GM23338 (cell line): ENCODE results near the gene PXDN.

Source experiments
- CREB1 ChIP-seq: fragments of 250-450 bp; sonication (Bioruptor Pico); IDR thresholded peaks from 2 replicates; pipeline ENCODE4 v1.5.0; 2020; ENCODE audit warnings: low read depth, mild to moderate bottlenecking, moderate library complexity
- CTCF ChIP-seq, 2 experiments: fragments of 200-600 bp in 1 of 2; sonication (generic) in 1 of 2; conservative IDR thresholded peaks; 2 replicates each; pipeline versions ENCODE4 v1.5.1 to v1.6.1; 2016 to 2017; ENCODE audit warnings: antibody characterized with exemption in 2 of 2, low read depth in 2 of 2, mild to moderate bottlenecking in 2 of 2, moderate library complexity in 1 of 2
- EZH2 ChIP-seq: fragments of 200-600 bp; sonication (generic); IDR thresholded peaks from one replicate; pipeline ENCODE4 v1.8.0; 2017; ENCODE audit warnings: antibody characterized with exemption, mild to moderate bottlenecking, low read depth; ENCODE audit not compliant: unreplicated experiment
- EZH2phosphoT487 ChIP-seq: fragments of 200-600 bp; sonication (generic); IDR thresholded peaks from one replicate; pipeline ENCODE4 v1.8.1; 2018; ENCODE audit warnings: antibody characterized with exemption; ENCODE audit not compliant: unreplicated experiment
- JUNB ChIP-seq: IDR thresholded peaks from one replicate; pipeline ENCODE4 v1.6.1; 2016; ENCODE audit warnings: antibody characterized with exemption; ENCODE audit not compliant: unreplicated experiment
- NANOG ChIP-seq: IDR thresholded peaks from 2 replicates; pipeline ENCODE4 v1.6.1; 2016; ENCODE audit warnings: antibody characterized with exemption, borderline replicate concordance
- POLR2AphosphoS5 ChIP-seq: IDR thresholded peaks from 2 replicates; pipeline ENCODE4 v1.6.1; 2016; ENCODE audit warnings: antibody characterized with exemption, low read depth
- REST ChIP-seq: IDR thresholded peaks from one replicate; pipeline ENCODE4 v1.6.1; 2018; ENCODE audit warnings: antibody characterized with exemption; ENCODE audit not compliant: unreplicated experiment
- STAT1 ChIP-seq: IDR thresholded peaks from one replicate; pipeline ENCODE4 v1.6.1; 2016; ENCODE audit warnings: antibody characterized with exemption; ENCODE audit not compliant: unreplicated experiment
- ZNF114 ChIP-seq: fragments of 250-450 bp; sonication (Bioruptor Pico); IDR thresholded peaks from 2 replicates; pipeline ENCODE4 v1.5.0; 2020; ENCODE audit warnings: mild to moderate bottlenecking, moderate library complexity
- ZNF331 ChIP-seq: fragments of 250-450 bp; sonication (Bioruptor Pico); IDR thresholded peaks from 2 replicates; pipeline ENCODE4 v1.5.0; 2020; ENCODE audit warnings: low read depth, mild to moderate bottlenecking, moderate library complexity
- TF ChIP-seq, protein P1 (sequence below): IDR thresholded peaks from 2 replicates; pipeline ENCODE4 v1.6.1; 2016; ENCODE audit warnings: antibody characterized with exemption

GRCh38 chr2:1642066-1642861 is 102.1 kb downstream of the PXDN start:
- TF ChIP-seq CREB1 (CRISPR knock-in tag) (no peak), EZH2phosphoT487 (no peak), CTCF (conservative IDR thresholded peaks at IDR 0.05; ENCODE audit: low read depth in 2 of 2) (no peak), EZH2 (no peak), ZNF331 (no peak), REST (no peak), JUNB (no peak), POLR2AphosphoS5 (no peak), STAT1 (no peak), NANOG (no peak), ZNF114 (no peak)
- TF ChIP-seq, protein P1, sequence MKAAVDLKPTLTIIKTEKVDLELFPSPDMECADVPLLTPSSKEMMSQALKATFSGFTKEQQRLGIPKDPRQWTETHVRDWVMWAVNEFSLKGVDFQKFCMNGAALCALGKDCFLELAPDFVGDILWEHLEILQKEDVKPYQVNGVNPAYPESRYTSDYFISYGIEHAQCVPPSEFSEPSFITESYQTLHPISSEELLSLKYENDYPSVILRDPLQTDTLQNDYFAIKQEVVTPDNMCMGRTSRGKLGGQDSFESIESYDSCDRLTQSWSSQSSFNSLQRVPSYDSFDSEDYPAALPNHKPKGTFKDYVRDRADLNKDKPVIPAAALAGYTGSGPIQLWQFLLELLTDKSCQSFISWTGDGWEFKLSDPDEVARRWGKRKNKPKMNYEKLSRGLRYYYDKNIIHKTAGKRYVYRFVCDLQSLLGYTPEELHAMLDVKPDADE: no peak
